HG02623 (cell line): ENCODE results near the gene SMDT1.
"Not testable (repeated sequence)": the region's sequence is repeated elsewhere in the genome, so short reads cannot be mapped to it uniquely, and the experiment has no call there.

Experiments used
- ATAC-seq: cut with Tn5 transposase; IDR thresholded peaks from one replicate; pipeline ENCODE4 v1.9.1; 2021; ENCODE audit warnings: moderate library complexity; ENCODE audit not compliant: unreplicated experiment

The SMDT1 gene

DNA sequence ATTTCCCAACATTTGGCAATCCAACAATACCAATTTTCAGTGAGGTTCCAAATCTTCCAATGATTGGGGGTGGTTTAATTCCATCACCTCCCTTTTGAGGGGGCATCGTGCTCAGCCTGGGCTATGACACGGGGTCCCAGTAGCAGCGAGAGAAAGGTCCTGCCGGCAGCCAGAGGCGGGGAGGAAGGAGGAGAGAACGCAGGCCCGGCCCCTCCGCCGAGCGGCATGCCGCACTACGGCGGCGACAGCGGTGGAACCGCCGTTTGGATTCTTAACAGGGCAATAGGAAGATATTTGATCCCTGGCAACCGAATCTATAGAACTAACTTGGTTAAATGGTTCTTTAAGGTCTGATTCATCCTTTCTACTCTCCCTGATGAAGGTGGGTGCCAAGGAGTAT is 29.3 kb downstream of the SMDT1 start:
- no peak for ATAC-seq

DNA sequence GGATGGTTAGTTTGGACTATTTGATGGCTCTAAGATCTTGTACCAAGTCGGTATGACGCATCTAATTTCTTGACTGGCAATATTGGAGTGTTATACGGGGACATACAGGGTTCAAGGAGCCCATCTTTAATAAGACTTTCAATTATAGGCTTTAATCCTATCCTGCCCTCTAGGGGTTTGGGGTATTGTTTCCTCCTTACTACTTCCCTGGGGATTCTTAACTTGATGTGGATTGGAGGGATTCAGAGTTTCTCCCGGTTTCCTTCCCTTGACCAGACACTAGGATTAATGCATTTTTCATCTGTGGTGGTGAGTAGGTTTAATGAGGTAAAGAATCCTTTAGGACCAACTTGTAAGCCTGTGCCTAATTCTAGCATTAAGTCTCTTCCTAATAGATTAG is 32.3 kb downstream of the SMDT1 start:
- ATAC-seq = no peak

DNA sequence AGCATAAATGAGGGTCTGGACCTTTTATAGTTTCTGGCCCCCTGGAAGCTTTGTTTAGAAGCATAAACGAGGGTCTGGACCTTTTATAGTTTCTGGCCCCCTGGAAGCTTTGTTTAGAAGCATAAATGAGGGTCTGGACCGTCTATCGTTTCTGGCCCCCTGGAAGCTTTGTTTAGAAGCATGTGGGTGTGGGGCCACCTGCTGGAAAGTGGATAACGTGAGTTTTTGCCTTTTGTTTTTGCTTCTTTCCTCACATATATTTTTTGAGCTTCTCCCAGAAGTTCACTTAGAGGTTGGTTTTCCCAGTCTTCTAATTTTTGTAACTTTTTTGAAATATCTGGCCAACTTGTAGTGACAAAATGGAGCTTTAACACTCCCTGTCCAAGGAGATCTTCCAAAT is 33.3 kb downstream of the SMDT1 start:
- not testable (repeated sequence) for ATAC-seq

DNA sequence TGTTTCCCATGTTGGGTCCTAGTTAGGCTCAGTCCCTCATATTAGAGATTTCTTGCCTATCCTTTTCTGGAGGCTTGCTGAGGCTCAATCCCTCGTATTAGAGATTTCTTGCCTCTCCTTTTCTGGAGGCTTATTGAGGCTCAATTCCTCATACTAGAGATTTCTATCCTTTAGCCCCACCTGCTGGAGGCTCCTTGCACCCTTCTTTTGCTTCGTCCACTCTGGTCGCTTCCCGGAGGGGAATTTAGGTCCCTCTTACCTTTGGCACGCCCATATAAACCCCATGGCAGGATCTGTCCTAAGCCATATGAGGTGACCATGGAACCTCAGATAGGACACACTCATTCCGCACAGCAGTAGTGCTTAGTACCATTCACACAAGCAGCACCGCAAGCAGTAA is 35.2 kb downstream of the SMDT1 start:
- no peak for ATAC-seq

DNA sequence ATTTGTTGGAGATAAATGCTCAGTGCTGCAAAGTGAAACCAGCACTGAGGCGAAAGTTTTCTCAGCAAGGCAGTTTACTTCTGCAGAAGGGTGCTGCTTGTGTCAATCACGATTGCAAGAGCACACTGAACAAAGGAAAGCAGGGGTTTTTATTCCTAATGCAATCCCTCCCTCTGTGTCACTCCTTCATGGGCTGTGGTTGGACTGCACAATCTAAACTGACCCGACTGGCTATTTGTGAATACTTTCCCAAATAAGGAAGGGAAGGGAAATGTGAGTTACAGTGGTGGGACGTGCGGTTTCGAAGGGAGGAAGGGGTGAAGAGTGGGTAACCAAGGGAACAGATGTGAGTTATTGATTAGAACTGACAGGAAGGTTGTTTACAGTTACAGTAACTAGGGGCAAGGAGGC is 35.9 kb downstream of the SMDT1 start:
- not testable (repeated sequence) for ATAC-seq

DNA sequence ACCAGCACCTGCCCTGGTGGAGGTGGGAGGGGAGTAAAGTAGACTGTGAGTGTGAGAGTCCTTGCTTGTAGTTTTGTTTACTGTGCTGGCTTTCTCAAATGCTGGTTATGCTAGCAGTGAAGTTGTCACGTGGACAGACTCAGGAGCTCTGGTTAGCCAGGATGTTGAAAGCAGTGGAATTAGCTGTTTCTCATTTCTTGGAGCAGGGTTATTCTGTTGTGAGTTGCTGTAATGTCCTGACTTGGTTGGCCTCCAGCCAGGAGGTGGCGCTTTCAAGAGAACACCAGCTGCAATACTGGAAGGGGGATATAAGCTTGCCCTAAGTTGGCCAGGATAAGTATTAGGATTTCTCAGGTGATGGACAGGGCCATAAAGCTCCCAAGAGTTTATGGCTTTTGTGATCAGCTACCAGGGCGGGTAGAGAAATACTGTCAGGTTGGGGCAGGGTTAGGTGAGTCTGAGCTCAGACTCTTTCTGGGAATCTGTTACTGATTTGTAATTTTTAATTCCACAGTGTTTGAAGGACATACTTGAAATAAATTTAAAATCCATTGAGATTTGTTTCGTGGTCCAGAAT is 37.4 kb downstream of the SMDT1 start:
- ATAC-seq = no peak

DNA sequence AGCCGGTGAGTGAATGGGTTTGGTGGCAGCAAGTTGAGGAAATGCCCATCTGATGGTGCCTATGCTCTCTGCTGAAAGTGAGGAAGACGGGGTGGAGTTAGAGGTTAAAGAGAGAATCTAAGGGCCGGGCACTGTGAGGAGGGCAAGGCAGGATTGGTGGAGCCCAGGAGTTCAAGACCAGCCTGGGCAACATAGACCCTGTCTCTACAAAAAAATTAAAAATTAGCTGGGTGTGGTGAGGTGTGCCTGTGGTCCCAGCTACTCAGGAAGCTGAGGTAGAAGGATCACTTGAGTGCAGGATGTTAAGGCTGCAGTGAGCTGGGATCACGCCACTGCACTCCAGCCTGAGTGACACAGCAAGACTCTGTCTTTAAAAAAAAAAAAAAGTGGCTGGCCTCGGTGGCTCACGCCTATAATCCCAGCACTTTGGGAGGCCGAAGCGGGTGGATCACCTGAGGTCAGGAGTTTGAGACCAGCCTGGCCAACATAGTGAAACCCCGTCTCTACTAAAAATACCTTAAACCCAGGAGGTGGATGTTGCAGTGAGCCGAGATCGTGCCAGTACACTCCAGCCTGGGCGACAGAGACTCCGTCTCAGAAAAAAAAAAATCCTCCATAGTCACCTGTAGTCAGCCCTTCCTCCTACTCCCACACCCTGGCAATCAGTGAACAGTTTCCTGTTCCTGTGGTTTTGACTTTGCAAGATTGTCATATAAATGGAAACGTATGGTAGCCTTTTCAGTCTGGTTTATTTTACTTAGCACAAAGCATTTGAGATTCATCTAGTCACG is 40.9 kb downstream of the SMDT1 start:
- ATAC-seq = not testable (repeated sequence)

DNA sequence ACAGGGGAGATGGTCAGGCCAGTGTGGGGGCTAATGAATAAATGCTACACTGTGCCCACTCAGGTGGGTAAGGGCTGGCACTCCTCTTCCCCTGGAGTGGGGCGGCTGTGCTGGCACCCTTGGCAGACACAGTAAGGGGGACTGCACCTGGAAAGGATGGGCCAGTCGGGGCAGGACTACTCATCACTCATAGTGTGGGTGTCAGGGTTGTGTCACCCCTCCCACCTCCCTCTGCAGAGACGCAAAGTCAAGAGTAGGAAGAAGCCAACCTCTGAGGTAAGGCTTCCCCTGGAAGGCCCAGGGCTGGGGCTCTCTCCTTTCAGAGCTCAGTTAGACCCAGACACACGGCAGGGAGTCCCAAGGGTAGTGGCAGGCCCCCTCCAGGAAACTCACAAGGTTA is 44.0 kb downstream of the SMDT1 start:
- not testable (repeated sequence) for ATAC-seq

DNA sequence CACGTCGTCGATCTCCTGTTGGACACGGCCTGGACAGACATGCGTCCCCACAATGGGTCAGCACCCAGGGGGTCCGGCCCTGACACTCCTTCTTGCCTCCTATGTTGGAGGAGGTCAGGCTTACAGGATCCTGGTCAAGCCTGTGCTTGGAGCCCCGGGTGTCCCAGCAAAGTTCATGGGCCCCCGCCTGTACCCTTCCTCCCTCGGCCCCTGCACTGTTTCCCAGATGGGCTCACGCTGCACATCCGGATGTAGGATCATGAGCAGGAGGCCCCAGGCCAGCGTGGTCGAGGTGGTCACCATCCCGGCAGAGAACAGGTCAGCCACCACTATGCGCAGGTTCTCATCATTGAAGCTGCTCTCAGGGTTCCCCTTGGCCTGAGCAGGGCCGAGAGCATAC is 48.1 kb downstream of the SMDT1 start:
- ATAC-seq = no peak

DNA sequence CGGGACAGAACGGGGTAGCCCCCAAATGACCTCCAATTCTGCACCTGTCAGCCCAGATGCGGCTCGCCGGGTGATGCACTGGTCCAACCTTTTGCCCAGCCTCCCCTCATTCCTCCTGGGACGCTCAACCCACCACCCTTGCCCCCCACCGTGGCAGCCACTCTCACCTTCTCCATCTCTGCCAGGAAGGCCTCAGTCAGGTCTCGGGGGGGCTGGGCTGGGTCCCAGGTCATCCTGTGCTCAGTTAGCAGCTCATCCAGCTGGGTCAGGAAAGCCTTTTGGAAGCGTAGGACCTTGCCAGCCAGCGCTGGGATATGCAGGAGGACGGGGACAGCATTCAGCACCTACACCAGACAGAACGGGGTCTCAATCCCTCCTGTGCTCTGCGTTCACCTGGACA is 48.5 kb downstream of the SMDT1 start:
- not testable (repeated sequence) for ATAC-seq

DNA sequence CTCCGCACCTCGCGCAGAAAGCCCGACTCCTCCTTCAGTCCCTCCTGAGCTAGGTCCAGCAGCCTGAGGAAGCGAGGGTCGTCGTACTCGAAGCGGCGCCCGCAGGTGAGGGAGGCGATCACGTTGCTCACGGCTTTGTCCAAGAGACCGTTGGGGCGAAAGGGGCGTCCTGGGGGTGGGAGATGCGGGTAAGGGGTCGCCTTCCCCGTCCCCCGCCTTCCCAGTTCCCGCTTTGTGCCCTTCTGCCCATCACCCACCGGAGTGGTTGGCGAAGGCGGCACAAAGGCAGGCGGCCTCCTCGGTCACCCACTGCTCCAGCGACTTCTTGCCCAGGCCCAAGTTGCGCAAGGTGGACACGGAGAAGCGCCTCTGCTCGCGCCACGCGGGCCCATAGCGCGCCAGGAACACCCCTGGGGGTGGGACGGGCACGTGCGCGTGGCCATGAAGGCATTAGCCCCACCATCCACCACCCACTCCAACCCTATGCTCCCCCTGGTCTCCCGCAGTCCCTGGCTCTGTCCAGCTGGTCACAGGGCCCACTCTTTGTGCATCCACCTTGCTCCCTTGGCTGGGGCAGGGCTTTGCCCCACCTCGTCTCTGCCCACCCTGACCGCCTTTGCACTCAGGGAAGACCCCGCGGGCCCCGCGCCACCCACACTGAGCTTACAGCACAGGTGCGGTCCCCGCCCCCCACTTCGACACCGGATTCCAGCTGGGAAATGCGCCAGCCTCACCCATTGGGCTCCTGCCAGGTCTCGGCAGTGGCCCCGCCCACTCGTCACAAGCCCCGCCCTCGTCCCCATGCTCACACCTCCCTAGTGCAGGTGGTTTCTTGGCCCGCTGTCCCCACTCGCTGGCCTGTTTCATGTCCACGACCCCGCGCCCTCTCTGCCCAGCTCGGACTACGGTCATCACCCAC is 49.5 kb downstream of the SMDT1 start:
- not testable (repeated sequence) for ATAC-seq

DNA sequence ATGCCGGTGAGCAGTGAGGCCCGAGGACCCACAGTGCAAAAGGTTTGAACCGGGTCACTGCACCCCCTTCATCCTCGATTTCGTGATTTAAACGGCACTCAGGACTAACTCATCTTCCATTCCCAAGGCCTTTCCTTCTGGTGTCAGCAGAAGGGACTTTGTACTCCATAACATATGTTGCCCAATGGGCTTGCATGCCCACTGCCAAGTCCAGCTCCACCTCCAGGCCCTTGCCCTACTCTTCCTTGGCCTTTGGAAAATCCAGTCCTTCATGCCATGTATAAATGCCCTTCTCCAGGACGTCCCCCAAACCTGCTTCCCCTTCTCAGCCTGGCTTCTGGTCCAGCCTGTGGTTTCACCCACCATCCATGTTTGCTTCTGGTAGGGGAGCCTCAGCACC is 50.7 kb downstream of the SMDT1 start:
- not testable (repeated sequence) for ATAC-seq

DNA sequence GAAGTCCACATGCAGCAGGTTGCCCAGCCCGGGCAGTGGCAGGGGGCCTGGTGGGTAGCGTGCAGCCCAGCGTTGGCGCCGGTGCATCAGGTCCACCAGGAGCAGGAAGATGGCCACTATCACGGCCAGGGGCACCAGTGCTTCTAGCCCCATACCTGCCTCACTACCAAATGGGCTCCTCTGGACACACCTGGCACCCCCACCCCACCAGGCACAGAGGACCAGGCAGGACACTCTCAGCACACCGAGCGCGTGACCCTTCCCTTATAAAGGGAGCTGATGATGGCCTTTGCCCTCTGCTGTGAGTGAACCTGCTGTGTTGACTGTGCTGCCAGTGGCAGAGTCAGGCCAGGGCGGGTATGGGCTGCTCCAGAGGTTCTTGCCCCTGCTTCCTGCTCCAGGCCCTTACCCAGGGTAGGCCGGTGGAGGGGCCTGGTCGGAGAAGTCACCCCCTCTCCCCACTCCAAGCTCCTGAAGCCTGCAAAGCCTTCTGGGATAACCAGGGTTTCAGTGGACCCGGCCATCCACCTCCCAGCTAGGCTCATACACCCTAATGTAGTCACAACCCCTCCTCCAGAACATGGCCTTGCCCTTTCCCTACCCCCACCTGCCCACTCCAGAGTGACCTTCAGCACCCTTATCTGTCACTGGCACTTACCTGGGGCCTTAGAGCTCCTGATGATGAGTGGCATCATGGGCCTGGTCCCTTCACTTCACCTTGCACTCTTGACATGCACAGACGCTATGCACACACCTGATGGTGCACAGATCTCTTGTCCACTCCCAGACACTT is 51.3 kb downstream of the SMDT1 start, which contains the start of gene CYP2D6:
TSS of gene CYP2D6 (minus strand) at position 172 of the 793 bp plus-strand sequence. CDS start at position 153, 19 bp downstream.
- ATAC-seq = not testable (repeated sequence)

DNA sequence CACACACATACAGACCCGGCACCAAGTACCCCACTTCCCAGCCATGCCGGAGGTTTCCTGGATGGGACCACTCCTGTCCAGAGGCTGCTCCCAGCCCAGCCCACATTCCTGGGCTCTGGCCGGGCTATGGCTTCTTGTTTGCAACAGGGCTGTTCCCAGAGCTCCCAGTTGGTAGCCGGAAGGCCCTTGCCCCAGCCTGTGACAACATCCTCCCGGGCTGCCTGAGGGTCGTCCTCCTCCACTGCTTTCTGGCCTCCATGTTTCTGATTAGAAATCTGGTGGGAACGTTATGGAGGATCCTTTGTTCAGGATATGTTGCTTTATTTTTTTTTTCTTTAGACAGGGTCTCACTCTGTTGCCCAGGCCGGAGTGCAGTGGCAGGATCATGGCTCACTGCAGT is 52.1 kb downstream of the SMDT1 start:
- ATAC-seq = no peak

DNA sequence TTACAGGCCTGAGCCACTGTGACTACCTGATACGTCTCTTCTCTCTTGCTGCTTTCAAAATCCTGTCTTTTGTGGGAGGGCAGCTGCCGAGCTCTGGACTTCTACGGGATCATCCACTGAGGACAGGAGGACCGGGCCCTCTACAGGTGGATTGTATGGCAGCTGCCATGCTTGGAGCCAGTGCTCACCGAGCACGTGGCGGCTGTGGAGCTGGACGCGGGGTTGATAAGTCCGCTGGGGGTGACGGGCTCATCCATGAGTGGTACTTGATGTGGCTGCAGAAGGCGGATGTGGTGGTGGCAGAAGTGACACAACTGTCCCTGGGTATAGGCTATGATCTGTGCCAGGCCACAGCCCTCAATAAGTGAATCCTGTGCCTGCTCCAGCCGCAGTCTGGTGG is 53.0 kb downstream of the SMDT1 start:
- ATAC-seq = no peak
